GM12801 (cell line): Measurements from ENCODE around the gene SYNGR2.

Experiments used
- TF ChIP-seq, protein P1 (sequence below): IDR thresholded peaks from one replicate; pipeline ENCODE4 v1.5.1; 2011; ENCODE audit warnings: control low read depth; ENCODE audit not compliant: insufficient read length; ENCODE audit errors: extremely low read depth

The SYNGR2 gene

DNA sequence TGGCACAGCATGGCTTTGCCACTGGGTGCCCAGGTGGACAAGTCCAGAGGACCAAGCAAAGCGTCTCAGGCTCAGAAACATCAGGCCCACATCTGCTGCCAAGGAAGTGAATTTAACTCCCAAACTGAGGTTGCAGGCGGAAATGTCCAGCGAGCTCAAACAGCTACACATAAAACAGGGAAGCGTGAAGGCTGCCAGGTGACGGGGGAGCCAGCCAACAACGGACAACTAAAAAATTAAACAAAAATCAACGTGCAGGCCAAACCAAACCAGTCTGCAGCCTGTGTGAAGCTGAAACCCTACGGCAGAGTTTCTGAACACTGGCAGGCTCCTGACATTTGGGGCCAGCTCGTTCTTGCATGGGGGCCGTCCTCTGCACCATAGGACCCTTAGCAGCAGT lies 16.0 kb downstream of the SYNGR2 start:
- TF ChIP-seq, protein P1, sequence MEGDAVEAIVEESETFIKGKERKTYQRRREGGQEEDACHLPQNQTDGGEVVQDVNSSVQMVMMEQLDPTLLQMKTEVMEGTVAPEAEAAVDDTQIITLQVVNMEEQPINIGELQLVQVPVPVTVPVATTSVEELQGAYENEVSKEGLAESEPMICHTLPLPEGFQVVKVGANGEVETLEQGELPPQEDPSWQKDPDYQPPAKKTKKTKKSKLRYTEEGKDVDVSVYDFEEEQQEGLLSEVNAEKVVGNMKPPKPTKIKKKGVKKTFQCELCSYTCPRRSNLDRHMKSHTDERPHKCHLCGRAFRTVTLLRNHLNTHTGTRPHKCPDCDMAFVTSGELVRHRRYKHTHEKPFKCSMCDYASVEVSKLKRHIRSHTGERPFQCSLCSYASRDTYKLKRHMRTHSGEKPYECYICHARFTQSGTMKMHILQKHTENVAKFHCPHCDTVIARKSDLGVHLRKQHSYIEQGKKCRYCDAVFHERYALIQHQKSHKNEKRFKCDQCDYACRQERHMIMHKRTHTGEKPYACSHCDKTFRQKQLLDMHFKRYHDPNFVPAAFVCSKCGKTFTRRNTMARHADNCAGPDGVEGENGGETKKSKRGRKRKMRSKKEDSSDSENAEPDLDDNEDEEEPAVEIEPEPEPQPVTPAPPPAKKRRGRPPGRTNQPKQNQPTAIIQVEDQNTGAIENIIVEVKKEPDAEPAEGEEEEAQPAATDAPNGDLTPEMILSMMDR, result no peak

DNA sequence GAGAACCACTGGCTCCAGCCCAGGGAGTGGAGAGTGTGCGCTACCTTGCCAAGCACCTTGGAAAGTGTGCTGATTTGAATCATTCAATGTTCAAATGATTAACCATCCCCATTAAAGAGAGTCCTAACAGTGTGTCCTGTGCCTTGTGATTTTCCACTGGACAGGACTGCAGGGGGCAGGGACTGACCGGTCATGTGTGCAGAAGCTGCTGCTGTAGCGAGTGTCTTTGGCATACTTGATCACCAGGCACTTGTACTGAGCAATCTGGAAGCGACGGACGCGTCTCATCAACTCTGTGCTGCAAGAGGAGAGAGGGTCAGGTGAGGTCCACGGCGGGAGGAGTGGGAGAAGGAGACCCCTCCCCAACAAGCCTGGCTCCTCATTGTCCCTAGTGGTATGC lies 16.5 kb downstream of the SYNGR2 start:
- TF ChIP-seq, protein P1, result no peak

DNA sequence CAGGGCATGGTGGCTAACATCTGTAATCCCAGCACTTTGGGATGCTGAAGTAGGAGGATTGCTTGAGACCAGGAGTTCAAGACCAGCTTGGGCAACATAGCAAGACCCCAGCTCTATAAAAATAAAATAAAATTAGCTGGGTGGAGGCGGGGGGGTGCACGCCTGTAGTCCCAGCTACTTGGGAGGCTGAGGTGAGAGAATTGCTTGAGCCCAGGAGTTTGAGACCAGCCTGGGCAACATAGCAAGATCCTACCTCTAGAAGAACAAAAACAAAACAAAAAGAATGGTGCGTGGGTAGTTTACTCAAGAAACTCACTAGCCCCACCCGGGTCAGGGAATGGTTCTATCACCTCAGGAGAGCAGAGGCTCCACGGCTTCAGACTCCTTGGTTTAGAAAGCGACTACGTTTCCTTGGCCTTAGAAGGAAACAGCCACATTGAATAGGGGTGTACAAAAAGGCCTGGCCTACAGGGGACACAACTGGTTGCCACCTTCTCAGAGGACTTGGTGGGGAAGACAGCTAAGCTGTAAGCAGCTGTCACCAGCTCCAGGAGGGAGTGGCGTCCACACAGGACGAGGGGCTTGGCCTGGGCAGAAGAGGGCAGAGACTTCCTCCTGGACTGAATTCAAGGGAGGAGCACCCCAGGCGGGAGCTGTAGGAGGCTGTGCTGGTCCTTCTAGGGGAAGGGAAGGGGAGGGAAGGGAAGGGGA lies 17.8 kb downstream of the SYNGR2 start:
- TF ChIP-seq, protein P1, result no peak

DNA sequence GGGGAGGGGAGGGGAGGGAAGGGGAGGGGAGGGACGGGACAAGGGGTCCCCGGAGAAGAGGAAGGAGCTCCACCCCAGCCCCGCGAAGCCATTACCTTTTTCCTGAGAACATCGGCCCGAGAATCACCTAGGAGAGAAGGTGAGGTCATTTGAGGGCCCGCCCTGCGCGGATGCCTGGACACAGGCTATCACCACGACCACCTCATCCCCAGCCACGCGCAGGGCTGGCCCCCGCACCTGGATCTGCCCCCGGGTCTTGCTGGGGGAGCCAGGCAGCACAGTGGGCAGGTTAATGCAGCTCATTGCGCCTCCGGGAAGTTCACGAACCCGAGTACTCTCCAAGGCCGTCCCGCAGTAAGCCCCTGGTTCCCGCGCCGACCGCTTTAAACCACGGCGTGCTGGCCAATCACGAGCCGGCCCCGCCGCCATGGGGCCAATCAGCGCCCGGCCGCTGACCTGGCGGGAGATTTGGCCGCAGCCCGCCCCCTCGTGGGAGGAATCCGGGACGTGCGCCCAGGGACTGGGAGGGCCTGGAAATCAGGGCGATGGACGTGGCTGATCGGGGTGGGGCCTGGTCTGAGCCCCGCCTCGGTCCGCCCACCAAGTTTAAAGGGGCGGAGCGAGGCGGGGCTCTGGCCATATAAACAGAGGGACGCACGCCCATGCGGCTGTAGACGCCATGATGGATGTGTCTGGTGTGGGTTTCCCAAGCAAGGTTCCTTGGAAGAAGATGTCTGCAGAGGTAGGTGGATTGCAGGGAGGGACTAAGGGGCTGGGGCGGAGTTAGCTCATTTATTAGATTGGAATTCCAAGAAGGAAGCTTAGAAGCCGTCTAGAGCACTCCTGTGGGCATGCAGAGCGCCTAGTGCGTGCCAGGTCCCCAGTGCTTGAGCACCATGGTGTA lies 18.6 kb downstream of the SYNGR2 start, which contains the start of the genes AFMID and TK1:
TSS of gene AFMID (plus strand) at position 671 of the 904 bp plus-strand sequence. CDS start at position 680, 9 bp downstream.
TSS of gene TK1 (minus strand) at position 361 of the 904 bp plus-strand sequence. CDS start at position 303, 58 bp downstream.
- TF ChIP-seq, protein P1, result no peak

DNA sequence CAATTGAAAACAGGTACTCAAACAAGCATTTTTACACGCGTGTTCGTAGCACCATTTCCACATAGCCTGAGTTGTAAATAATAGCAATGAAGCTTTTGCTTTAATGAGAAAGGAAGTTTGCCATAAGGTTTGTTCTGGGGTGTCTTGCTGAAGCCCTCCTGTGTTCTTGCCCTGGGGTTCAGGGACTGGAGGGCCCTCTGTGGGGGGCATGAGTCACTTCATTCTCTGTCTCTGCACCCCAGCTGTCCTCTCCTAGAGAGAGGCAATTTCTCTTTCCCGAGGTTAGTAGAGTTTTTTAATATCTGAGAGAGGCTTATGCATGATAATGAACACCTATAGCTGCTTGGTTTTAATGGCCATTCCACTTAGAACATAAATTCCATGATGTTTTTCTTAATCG lies 28.3 kb downstream of the SYNGR2 start:
- TF ChIP-seq, protein P1, result no peak

DNA sequence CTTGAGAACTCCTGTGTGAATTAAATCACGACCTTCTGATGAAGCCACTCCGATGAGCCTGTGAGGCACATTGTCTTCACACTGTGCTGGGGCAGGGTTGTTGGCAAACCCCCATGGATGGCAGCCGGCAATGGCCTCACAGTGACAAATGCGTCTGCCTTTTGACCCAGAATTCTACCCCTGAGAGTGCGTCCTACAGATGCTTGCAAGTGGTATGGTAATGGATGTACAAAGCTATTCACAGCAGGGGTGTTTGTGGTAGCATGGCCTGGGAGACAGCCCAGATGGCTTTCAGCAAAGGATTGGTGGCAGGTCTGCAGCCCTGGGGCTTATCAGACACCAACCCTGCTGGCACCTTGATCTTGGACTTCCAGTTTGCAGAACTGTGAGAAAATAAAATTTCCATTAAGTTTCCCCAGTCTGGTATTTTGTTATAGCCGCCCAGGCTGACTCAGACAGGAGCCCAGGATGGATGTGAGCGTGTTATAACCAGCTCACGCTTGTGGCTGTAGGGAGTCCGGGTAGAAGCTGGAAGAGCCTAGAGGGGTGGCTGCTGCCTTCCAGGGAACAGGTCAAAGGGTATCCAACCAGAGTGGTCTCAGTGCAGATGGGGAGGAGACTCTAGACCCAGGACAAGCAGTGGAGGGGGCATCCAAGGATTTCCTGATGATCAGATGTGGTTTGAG lies 28.9 kb downstream of the SYNGR2 start:
- TF ChIP-seq, protein P1, result no peak

DNA sequence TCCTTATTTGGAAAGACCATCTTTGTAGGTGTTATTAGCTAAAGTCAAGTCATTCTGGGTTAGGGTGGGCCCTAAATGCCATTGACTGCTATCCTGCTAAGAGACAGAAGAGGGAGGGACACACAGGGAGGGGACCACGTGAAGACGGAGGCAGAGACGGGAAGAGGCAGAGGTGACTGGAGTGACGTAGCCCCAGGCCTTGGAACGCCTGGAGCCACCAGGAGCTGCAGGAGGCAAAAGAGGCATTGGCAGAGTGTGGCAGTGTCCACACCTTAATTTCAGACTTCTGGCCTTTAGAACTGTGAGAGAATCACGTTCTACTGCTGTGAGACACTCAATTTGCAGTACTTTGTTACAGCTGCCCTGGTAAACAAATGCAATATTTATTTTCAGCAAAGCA lies 32.1 kb downstream of the SYNGR2 start:
- TF ChIP-seq, protein P1, result no peak
